A172 (cell line): Measurements from ENCODE around the gene CDK5. TPM values are rescaled to one million over a fixed set of nuclear protein-coding genes. Genes with fewer than 3 reads are reported as not detected.
"Not testable (repeated sequence)": the region's sequence is repeated elsewhere in the genome, so short reads cannot be mapped to it uniquely, and the experiment has no call there.

ENCODE experiments used
- DNase-seq: peaks from one replicate; pipeline ENCODE4 v3.0.0-alpha.2; 2015; ENCODE audit warnings: low spot score
- total RNA-seq: library from RNA; depleted of rRNA; stranded (reverse); fragments of >200 nt; shearing (Covaris generic); gene quantifications from 2 replicates; pipeline ENCODE4 v1.2.3, GENCODE V29; 2014

CDK5 gene
- total RNA-seq, 1 experiment from 2014 or later: 57.0 TPM

GRCh38 chr7:151057989-151058780 is 488 bp upstream of the CDK5 start:
- peak; percentile 98 for DNase-seq

GRCh38 chr7:151056666-151057505 is 811 bp downstream of the CDK5 start:
- DNase-seq: no peak

GRCh38 chr7:151056283-151056665 is 1.4 kb downstream of the CDK5 start:
- DNase-seq: no peak

- DNase-seq: no peak
These were observed 3.9 kb downstream of the CDK5 start for GRCh38 chr7:151053751-151054150.

GRCh38 chr7:151053096-151053495 is 4.6 kb downstream of the CDK5 start:
- DNase-seq: no peak

- DNase-seq: no peak
These were observed 6.6 kb downstream of the CDK5 start for GRCh38 chr7:151051108-151051507.

- DNase-seq: no peak
These were observed 8.7 kb downstream of the CDK5 start for GRCh38 chr7:151048911-151049463.

GRCh38 chr7:151047976-151048815 is 9.5 kb downstream of the CDK5 start, which contains the start of gene ASIC3:
ASIC3 (plus strand) TSS chr7:151048531; CDS start chr7:151048886, 355 bp downstream.
- no peak for DNase-seq

- DNase-seq: peak; percentile 87
These were observed 10.8 kb downstream of the CDK5 start for GRCh38 chr7:151046603-151047573.

- DNase-seq: no peak
These were observed 11.7 kb downstream of the CDK5 start for GRCh38 chr7:151045967-151046366.

GRCh38 chr7:151045262-151045661 is 12.4 kb downstream of the CDK5 start:
- no peak for DNase-seq

GRCh38 chr7:151043959-151044358 is 13.7 kb downstream of the CDK5 start:
- DNase-seq: no peak

- not testable (repeated sequence) for DNase-seq
These were observed 14.2 kb downstream of the CDK5 start for GRCh38 chr7:151043449-151043848.

- DNase-seq: no peak
These were observed 16.9 kb downstream of the CDK5 start for GRCh38 chr7:151040616-151041375.

- no peak for DNase-seq
These were observed 17.7 kb downstream of the CDK5 start for GRCh38 chr7:151039850-151040548.

GRCh38 chr7:151038951-151039849 is 18.5 kb downstream of the CDK5 start:
- peak; percentile 99 for DNase-seq

GRCh38 chr7:151035902-151036301 is 21.8 kb downstream of the CDK5 start:
- DNase-seq: no peak
